Esophagus squamous epithelium (tissue), 5 donors: Measurements from ENCODE around the gene CCL4. TPM values are rescaled to one million over a fixed set of nuclear protein-coding genes. Genes with fewer than 3 reads are reported as not detected.

ENCODE experiments used
- DNase-seq: peaks from one replicate; lab custom pipeline; 2025; lab: John Stamatoyannopoulos, UW
- H3K27ac ChIP-seq, 4 donors: fragments of 200-600 bp; sonication (generic); one replicate each; pipeline ENCODE4 v1.5.1; 2016 to 2019; ENCODE audit warnings: mild to moderate bottlenecking in 1 of 4
- H3K27me3 ChIP-seq, 4 donors: fragments of 200-600 bp; sonication (generic); 1 replicate in 3 of 4; 2 replicates in 1 of 4; pipeline versions ENCODE4 v1.5.1 to v1.6.0; 2017 to 2021; ENCODE audit warnings: antibody characterized with exemption in 1 of 4
- H3K36me3 ChIP-seq, 3 donors: fragments of 200-600 bp; sonication (generic); one replicate each; pipeline ENCODE4 v1.5.1; 2016 to 2019
- H3K4me1 ChIP-seq, 3 donors: fragments of 200-600 bp; sonication (generic); one replicate each; pipeline ENCODE4 v1.5.1; 2017 to 2019
- H3K4me3 ChIP-seq, 4 donors: fragments of 200-600 bp; sonication (generic); 1 replicate in 3 of 4; 2 replicates in 1 of 4; pipeline ENCODE4 v1.5.1; 2016 to 2019; ENCODE audit warnings: mild to moderate bottlenecking in 2 of 4, moderate library complexity in 1 of 4
- H3K9me3 ChIP-seq, 3 donors: fragments of 200-600 bp; sonication (generic); one replicate each; pipeline ENCODE4 v1.5.1; 2016 to 2019
- CTCF ChIP-seq, 6 experiments: fragments of 450-650 bp in 4 of 6; fragments of 200-600 bp in 2 of 6; sonication (generic) in 2 of 6; IDR thresholded peaks; one replicate each; pipeline ENCODE4 v1.5.1; 2016 to 2019; ENCODE audit warnings: antibody characterized with exemption in 6 of 6, mild to moderate bottlenecking in 4 of 6, moderate library complexity in 4 of 6
- POLR2A ChIP-seq, 4 donors: fragments of 450-650 bp; IDR thresholded peaks; one replicate each; pipeline ENCODE4 v1.6.1; 2017; ENCODE audit warnings: antibody characterized with exemption in 4 of 4, mild to moderate bottlenecking in 4 of 4, moderate library complexity in 3 of 4
- WGBS, 2 donors: methylation state at CpG; one replicate each; pipeline ENCODE4 v1.1.5; 2018; 5-methylcytosine and 5-hydroxymethylcytosine counted together
- intact Hi-C: fragments of 100-400 bp; cut with DNase I; formaldehyde crosslinking; loops from one replicate; pipeline ENCODE4 v1.15.0; 2022
- total RNA-seq, 4 donors: library from RNA; depleted of rRNA; stranded (reverse); fragments of >200 nt; gene quantifications; one replicate each; pipeline ENCODE4 v1.1.0, GENCODE V29; 2016
- donor health status: DM: yes; HTN: yes; CAD: no.

CCL4 gene
- total RNA-seq, 4 donors from 2014 or later: 0.56 to 3.2 (median 2.6) TPM

DNA sequence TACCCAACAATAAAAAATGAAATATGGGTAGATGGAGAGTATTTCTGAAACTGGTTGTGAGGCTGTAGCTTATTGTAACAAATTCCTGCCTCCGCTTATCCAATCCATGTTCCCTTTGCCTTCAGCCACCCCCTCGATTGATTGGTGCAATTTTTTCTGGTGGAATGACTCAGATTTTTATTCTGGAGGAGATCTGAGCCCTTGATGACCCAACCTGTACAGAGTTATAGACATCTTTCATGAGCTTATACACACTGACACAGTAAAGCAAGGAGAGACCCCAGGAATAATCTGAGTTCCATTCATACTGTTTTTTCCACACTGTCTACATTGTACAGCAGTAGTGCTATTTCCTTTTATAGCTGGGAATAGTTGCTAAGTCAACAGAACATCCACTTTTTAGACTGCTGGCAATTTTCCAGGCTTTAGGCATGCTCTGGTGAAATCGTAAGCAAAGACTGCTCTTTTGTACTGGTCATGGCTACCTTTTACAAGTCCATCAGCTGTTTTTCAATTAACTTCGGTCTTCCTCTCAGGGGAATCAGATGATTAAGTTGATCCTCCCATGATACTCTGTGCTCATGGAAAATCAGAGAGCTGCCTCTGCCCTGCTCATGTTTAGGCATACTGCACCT lies 30.1 kb downstream of the CCL4 start:
- intact Hi-C loops: no loop called here
- Histone ChIP-seq H3K9me3 (no peaks in the 10 kb centered on the region), H3K4me1 (no peaks in the 10 kb centered on the region), H3K27me3 (peaks cover 0 to 35% (median 0%) of the 10 kb centered on the region in 4 donors), H3K27ac (no peak overlapping the region), H3K4me3 (no peak overlapping the region), H3K36me3 (no peaks in the 10 kb centered on the region)
- no peak for TF ChIP-seq CTCF (IDR thresholded peaks at IDR 0.05)
- no peak for TF ChIP-seq POLR2A (IDR thresholded peaks at IDR 0.05)
- DNase-seq: no peak
- 39 to 49% methylated on average over 4 of the region's 4 CpGs for WGBS, 2 donors

GRCh38 chr17:36135465-36135864 lies 31.8 kb downstream of the CCL4 start:
- intact Hi-C loops: no loop called here
- WGBS, 2 donors: 67 to 72% methylated on average over 4 of the region's 4 CpGs
- DNase-seq: no peak
- no peak for TF ChIP-seq POLR2A (IDR thresholded peaks at IDR 0.05)
- no peak for TF ChIP-seq CTCF (IDR thresholded peaks at IDR 0.05)
- Histone ChIP-seq H3K9me3 (no peaks in the 10 kb centered on the region), H3K4me1 (no peaks in the 10 kb centered on the region), H3K27me3 (peaks cover 0 to 35% (median 0%) of the 10 kb centered on the region in 4 donors), H3K27ac (no peak overlapping the region), H3K4me3 (no peak overlapping the region), H3K36me3 (no peaks in the 10 kb centered on the region)

- Histone ChIP-seq H3K4me1 (no peaks in the 10 kb centered on the region), H3K9me3 (no peaks in the 10 kb centered on the region), H3K27ac (no peak overlapping the region), H3K4me3 (no peak overlapping the region), H3K36me3 (no peaks in the 10 kb centered on the region), H3K27me3 (peaks cover 0 to 35% (median 0%) of the 10 kb centered on the region in 4 donors)
- TF ChIP-seq POLR2A (IDR thresholded peaks at IDR 0.05) (no peak), CTCF (IDR thresholded peaks at IDR 0.05) (no peak)
- 57 to 100% methylated on average over 1 of the region's 1 CpG for WGBS, 2 donors
- no peak for DNase-seq
- intact Hi-C loops: no loop called here
Measured at GRCh38 chr17:36136036-36136435, 32.4 kb downstream of the CCL4 start.

GRCh38 chr17:36136439-36136838 lies 32.8 kb downstream of the CCL4 start:
- 45 to 100% methylated on average over 1 of the region's 1 CpG for WGBS, 2 donors
- no peak for DNase-seq
- Histone ChIP-seq H3K4me3 (no peak overlapping the region), H3K27me3 (peaks cover 0 to 35% (median 0%) of the 10 kb centered on the region in 4 donors), H3K36me3 (no peaks in the 10 kb centered on the region), H3K27ac (no peak overlapping the region), H3K4me1 (no peaks in the 10 kb centered on the region), H3K9me3 (no peaks in the 10 kb centered on the region)
- intact Hi-C loops: no loop called here
- TF ChIP-seq CTCF (IDR thresholded peaks at IDR 0.05) (no peak), POLR2A (IDR thresholded peaks at IDR 0.05) (no peak)

DNA sequence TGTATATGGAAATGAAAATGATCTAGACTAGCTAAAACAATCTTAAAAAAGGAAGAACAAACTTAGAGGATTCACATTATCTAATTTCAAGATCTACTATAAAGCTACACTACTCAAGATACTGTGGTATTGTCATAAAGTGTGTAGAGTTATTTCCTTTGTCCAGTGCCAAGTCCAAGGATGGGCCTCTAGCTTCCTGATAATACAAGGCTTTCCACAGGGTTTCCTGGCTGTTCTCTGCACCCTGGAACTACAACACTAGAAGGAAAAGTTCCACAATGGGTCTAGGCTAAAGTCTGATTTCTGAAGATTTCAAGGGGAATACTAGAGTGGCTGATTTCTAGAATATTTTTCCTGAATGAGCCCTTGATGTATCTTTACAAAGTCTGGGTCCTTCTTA lies 38.6 kb downstream of the CCL4 start:
- TF ChIP-seq CTCF (IDR thresholded peaks at IDR 0.05) (no peak), POLR2A (IDR thresholded peaks at IDR 0.05) (no peak)
- DNase-seq: no peak
- no peaks in the 10 kb centered on the region for H3K4me1 ChIP-seq
- H3K27me3 ChIP-seq: peaks cover 0 to 10% (median 0%) of the 10 kb centered on the region in 4 donors
- H3K9me3 ChIP-seq: no peaks in the 10 kb centered on the region
- H3K4me3 ChIP-seq: no peak overlapping the region
- H3K27ac ChIP-seq: no peak overlapping the region
- intact Hi-C loops: loop anchor here (10.0 kb wide), 1 partner anchor 167 kb away; no protein-coding TSS in a partner anchor
- no peaks in the 10 kb centered on the region for H3K36me3 ChIP-seq
